Effector memory CD8-positive, alpha-beta T cell (primary cell): Measurements from ENCODE around the gene CA14.

Source experiments
- ATAC-seq: fragments of 150-1000 bp; cut with Tn5 transposase; replicated peaks from 2 replicates; pipeline ENCODE4 v1.10.0; 2021; ENCODE audit warnings: mild to moderate bottlenecking, moderate library complexity
- DNase-seq, 3 experiments: peaks; one replicate each; pipeline ENCODE4 v3.0.0; 2021
- H3K27ac Mint-ChIP-seq, 2 donors: one replicate each; pipeline ENCODE4 v1.8.0; 2022; ENCODE audit warnings: mild to moderate bottlenecking in 2 of 2, mixed read lengths in 2 of 2, moderate library complexity in 2 of 2
- H3K27me3 Mint-ChIP-seq, 2 donors: one replicate each; pipeline ENCODE4 v1.8.0; 2022; ENCODE audit warnings: mixed read lengths in 2 of 2
- H3K36me3 Mint-ChIP-seq: one replicate; pipeline ENCODE4 v1.8.0; 2022; ENCODE audit warnings: mild to moderate bottlenecking, moderate library complexity, mixed read lengths; ENCODE audit not compliant: insufficient read depth
- H3K4me1 Mint-ChIP-seq, 2 donors: one replicate each; pipeline ENCODE4 v1.8.0; 2022; ENCODE audit warnings: low read depth in 2 of 2, mixed read lengths in 2 of 2
- H3K4me3 Mint-ChIP-seq, 2 donors: one replicate each; pipeline ENCODE4 v1.8.0; 2022; ENCODE audit warnings: mild to moderate bottlenecking in 2 of 2, mixed read lengths in 2 of 2, moderate library complexity in 2 of 2
- H3K9me3 Mint-ChIP-seq, 2 donors: one replicate each; pipeline ENCODE4 v1.8.0; 2022; ENCODE audit warnings: mixed read lengths in 2 of 2

Gene CA14

GRCh38 chr1:150273311-150273710, 15.7 kb downstream of the CA14 start:
- no peaks in the 10 kb centered on the region for H3K9me3 Mint-ChIP-seq
- no peak overlapping the region for H3K27ac Mint-ChIP-seq
- ATAC-seq (no peak), DNase-seq (no peak)
- peaks cover 13% of the 10 kb centered on the region for H3K36me3 Mint-ChIP-seq
- H3K4me1 Mint-ChIP-seq = peaks cover 9 to 12% of the 10 kb centered on the region in 2 donors
- no peak overlapping the region for H3K4me3 Mint-ChIP-seq
- no peaks in the 10 kb centered on the region for H3K27me3 Mint-ChIP-seq

DNA sequence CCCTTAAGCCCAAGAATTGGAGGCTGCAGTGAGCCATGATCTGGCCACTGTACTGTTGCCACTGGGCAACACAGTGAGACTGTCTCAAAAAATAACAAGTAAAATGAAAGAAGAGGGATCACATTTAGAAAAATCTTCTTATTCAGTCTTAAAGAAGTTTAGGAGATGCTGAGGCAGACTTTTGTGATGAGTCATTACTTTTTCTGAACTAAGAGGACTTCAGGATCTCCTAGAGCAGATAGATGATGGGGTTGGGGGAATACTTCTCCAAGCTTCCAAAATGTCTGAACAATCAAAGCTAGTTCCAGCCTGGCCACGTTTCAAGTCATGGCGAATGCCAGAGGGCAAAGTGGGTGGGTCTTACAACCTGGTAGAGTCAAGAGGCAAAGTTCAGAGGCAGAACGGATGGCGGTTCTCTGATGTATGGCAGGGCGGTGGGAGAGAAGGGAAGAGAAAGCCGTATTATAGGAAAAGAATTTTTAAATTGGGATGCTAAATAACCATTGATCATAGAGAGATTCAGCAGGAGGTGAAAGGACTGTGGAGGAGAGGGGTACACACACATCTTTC, 22.6 kb downstream of the CA14 start:
- H3K36me3 Mint-ChIP-seq = peaks cover 12% of the 10 kb centered on the region
- H3K4me3 Mint-ChIP-seq = peak overlapping the region; percentile 48 to 74
- DNase-seq (no peak), ATAC-seq (no peak)
- peak overlapping the region; percentile 81 to 94 for H3K27ac Mint-ChIP-seq
- no peaks in the 10 kb centered on the region for H3K9me3 Mint-ChIP-seq
- H3K4me1 Mint-ChIP-seq = peaks cover 17 to 24% of the 10 kb centered on the region in 2 donors
- H3K27me3 Mint-ChIP-seq = no peaks in the 10 kb centered on the region

GRCh38 chr1:150281221-150281757, 23.7 kb downstream of the CA14 start:
- ATAC-seq (peak; percentile 31), DNase-seq (peak; percentile 37 to 44 (median 41))
- H3K27me3 Mint-ChIP-seq = no peaks in the 10 kb centered on the region
- no peaks in the 10 kb centered on the region for H3K9me3 Mint-ChIP-seq
- peaks cover 17 to 24% of the 10 kb centered on the region in 2 donors for H3K4me1 Mint-ChIP-seq
- peak overlapping the region; percentile 91 to 94 for H3K27ac Mint-ChIP-seq
- H3K36me3 Mint-ChIP-seq = peaks cover 11% of the 10 kb centered on the region
- H3K4me3 Mint-ChIP-seq = peak overlapping the region; percentile 74 to 85

DNA sequence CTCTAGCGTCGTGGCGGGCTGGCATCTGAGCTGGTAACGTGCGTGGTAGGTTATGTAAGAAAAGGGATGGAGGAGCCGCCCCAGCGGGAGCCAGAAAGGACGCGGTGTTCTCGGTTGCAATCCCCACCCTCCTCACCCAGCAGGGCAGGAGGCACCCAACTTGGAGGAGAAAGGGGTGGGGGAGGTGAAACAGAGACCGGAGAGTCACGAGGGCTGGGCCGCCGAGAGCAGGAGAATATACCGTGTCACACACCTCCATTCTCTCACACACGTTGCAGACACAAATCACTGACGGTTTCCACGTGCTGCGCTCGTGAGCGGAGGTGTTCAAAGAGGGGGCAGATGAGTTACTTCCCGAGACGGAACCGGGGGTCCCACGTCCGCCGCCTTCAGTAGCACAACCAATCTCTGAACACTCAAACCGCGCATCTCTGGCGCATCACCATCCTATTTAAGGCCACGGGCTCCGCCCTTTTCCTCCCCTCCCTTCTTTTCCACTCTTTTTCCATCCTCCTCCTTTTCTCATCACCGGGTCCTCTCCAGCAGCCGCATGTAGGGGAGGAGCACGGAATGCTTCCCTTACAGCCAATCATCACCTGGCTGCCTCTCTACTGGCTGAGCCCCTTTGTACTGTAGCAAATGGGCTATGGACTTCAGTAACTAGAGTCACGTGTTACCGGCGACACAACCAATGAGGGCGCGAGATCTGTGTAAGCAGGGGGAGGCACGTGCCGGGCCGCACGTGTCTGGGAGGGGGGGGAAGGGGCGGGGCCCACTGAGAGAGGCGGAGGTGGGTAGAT, 24.4 kb downstream of the CA14 start, which contains the start of gene CIART:
Gene CIART (plus strand): TSS at position 797 of the 800 bp plus-strand sequence. CDS start 714 bp downstream, outside the sequence.
- peak within 1 kb of the TSS; percentile 74 to 85 for H3K4me3 Mint-ChIP-seq
- H3K4me1 Mint-ChIP-seq = peaks cover 17 to 24% of the 10 kb centered on the region in 2 donors
- H3K9me3 Mint-ChIP-seq = no peaks in the 10 kb centered on the region
- H3K27ac Mint-ChIP-seq = peak within 1 kb of the TSS; percentile 91 to 94
- no peaks in the 10 kb centered on the region for H3K27me3 Mint-ChIP-seq
- peaks cover 11% of the 10 kb centered on the region for H3K36me3 Mint-ChIP-seq
- DNase-seq (peak; percentile 56 to 65 (median 62)), ATAC-seq (peak; percentile 89)

GRCh38 chr1:150282558-150282958, 25.0 kb downstream of the CA14 start:
- H3K4me1 Mint-ChIP-seq = peaks cover 17 to 24% of the 10 kb centered on the region in 2 donors
- peak overlapping the region; percentile 74 to 85 for H3K4me3 Mint-ChIP-seq
- no peak for DNase-seq
- no peak for ATAC-seq
- H3K36me3 Mint-ChIP-seq = peaks cover 11% of the 10 kb centered on the region
- H3K27ac Mint-ChIP-seq = peak overlapping the region; percentile 91 to 94
- no peaks in the 10 kb centered on the region for H3K9me3 Mint-ChIP-seq
- no peaks in the 10 kb centered on the region for H3K27me3 Mint-ChIP-seq

DNA sequence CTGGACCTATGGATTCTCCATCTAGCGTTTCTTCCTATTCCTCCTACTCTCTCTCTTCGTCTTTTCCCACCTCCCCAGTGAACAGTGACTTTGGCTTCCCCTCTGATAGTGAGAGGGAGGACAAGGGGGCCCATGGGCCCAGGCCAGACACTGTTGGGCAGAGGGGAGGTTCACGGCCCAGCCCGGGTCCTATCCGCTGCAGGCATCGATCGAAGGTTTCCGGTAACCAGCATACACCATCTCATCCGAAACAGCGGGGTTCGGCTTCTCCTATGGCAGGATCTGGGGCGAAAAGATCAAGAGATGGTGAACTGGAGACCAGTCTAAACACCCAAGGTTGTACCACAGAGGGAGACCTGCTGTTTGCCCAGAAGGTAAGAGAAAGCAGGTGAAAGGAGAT, 25.7 kb downstream of the CA14 start:
- Mint-ChIP-seq H3K27ac (peak overlapping the region in 1 of 2 donors; percentile 18), H3K36me3 (peaks cover 11% of the 10 kb centered on the region)

GRCh38 chr1:150288382-150288781, 30.8 kb downstream of the CA14 start:
- Mint-ChIP-seq H3K27ac (no peak overlapping the region), H3K9me3 (no peaks in the 10 kb centered on the region), H3K27me3 (no peaks in the 10 kb centered on the region), H3K4me3 (no peak overlapping the region), H3K4me1 (peaks cover 5 to 6% of the 10 kb centered on the region in 2 donors), H3K36me3 (peaks cover 6% of the 10 kb centered on the region)
- DNase-seq (no peak), ATAC-seq (no peak)

More for the DNA sequence above, 25.7 kb downstream of the CA14 start:
- no peak for DNase-seq
- H3K27me3 Mint-ChIP-seq = no peaks in the 10 kb centered on the region
- no peak for ATAC-seq
- H3K9me3 Mint-ChIP-seq = no peaks in the 10 kb centered on the region
- no peak overlapping the region for H3K4me3 Mint-ChIP-seq
- H3K4me1 Mint-ChIP-seq = peaks cover 17 to 24% of the 10 kb centered on the region in 2 donors

- Mint-ChIP-seq H3K27ac (no peak overlapping the region), H3K27me3 (no peaks in the 10 kb centered on the region), H3K4me1 (peaks cover 9% of the 10 kb centered on the region in 2 donors), H3K4me3 (no peak overlapping the region), H3K9me3 (no peaks in the 10 kb centered on the region), H3K36me3 (peaks cover 10% of the 10 kb centered on the region)
- DNase-seq = no peak
- no peak for ATAC-seq
Observed at GRCh38 chr1:150288822-150289221, 31.2 kb downstream of the CA14 start.

GRCh38 chr1:150293433-150294253, 36.1 kb downstream of the CA14 start, which contains the start of gene MRPS21:
Gene MRPS21 (plus strand): TSS chr1:150293861. CDS start chr1:150294367, 506 bp downstream.
- Mint-ChIP-seq H3K9me3 (no peaks in the 10 kb centered on the region), H3K4me3 (peak within 1 kb of the TSS; percentile 89 to 91), H3K27ac (peak within 1 kb of the TSS; percentile 96 to 99), H3K4me1 (peaks cover 16 to 29% of the 10 kb centered on the region in 2 donors), H3K27me3 (no peaks in the 10 kb centered on the region), H3K36me3 (peaks cover 32% of the 10 kb centered on the region)
- peak; percentile 83 to 84 (median 83) for DNase-seq
- ATAC-seq = peak; percentile 99

DNA sequence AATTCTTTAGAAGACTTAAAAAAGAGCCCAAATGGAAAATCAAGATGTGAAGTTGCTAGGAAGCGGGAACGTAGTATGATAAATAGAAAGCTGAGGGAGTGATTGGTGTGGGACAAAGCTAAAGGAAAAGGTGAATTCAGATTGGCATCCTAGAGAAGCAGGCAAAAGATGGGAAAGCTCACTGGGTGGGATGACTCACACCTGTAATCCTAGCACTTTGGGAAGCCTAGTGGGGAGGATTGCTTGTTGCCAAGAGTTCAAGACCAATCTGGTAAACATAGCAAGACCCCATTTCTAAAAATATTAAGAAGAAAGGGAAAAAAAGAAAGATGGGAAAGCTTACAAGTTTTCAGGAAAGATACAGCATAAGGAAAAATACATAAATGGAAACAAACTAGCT, 37.9 kb downstream of the CA14 start:
- Mint-ChIP-seq H3K36me3 (peaks cover 42% of the 10 kb centered on the region), H3K9me3 (no peaks in the 10 kb centered on the region), H3K27me3 (no peaks in the 10 kb centered on the region), H3K4me1 (peaks cover 16 to 29% of the 10 kb centered on the region in 2 donors), H3K27ac (peak overlapping the region in 1 of 2 donors; percentile 96), H3K4me3 (no peak overlapping the region)
- DNase-seq (no peak), ATAC-seq (no peak)

- Mint-ChIP-seq H3K4me3 (no peak overlapping the region), H3K4me1 (peaks cover 8 to 20% of the 10 kb centered on the region in 2 donors), H3K27me3 (no peaks in the 10 kb centered on the region), H3K36me3 (peaks cover 48% of the 10 kb centered on the region), H3K27ac (no peak overlapping the region), H3K9me3 (no peaks in the 10 kb centered on the region)
- DNase-seq (no peak), ATAC-seq (no peak)
Observed at GRCh38 chr1:150299716-150300115, 42.1 kb downstream of the CA14 start.

DNA sequence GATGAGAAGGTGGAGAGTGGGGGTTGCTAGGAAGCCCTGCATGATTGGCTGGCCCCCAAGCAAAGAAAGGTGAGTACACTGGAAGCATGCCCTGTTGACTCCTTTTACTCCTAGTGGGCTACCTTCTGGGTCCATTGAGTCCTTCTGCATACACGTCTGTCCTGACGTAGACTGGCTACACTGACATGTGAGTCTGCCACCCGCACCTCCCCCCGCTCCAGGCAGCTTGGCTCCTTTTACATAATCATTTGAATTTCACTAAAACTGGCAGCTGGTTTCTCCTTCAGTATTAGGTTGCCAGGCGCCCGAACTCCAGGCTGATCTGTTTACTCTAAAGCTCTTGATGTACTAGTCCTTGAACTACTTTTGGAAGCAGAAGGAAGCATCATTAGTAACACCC, 44.8 kb downstream of the CA14 start:
- no peak for ATAC-seq
- H3K4me1 Mint-ChIP-seq = peaks cover 4% of the 10 kb centered on the region in 2 donors
- no peaks in the 10 kb centered on the region for H3K27me3 Mint-ChIP-seq
- no peaks in the 10 kb centered on the region for H3K9me3 Mint-ChIP-seq
- no peak overlapping the region for H3K4me3 Mint-ChIP-seq
- H3K27ac Mint-ChIP-seq = peak overlapping the region in 1 of 2 donors; percentile 64
- peaks cover 38% of the 10 kb centered on the region for H3K36me3 Mint-ChIP-seq
- no peak for DNase-seq

- no peak for DNase-seq
- Mint-ChIP-seq H3K27me3 (no peaks in the 10 kb centered on the region), H3K36me3 (peaks cover 35% of the 10 kb centered on the region), H3K4me1 (peaks cover 4% of the 10 kb centered on the region in 2 donors), H3K4me3 (no peak overlapping the region), H3K9me3 (no peaks in the 10 kb centered on the region), H3K27ac (peak overlapping the region in 1 of 2 donors; percentile 22)
- no peak for ATAC-seq
Observed at GRCh38 chr1:150302902-150303301, 45.3 kb downstream of the CA14 start.
